ENCODE measurements around the gene RBP2. TPM values are rescaled to one million over a fixed set of nuclear protein-coding genes. Genes with fewer than 3 reads are reported as not detected.

Gene RBP2
- total RNA-seq, 2 donors from 2014 or later, result not detected

DNA sequence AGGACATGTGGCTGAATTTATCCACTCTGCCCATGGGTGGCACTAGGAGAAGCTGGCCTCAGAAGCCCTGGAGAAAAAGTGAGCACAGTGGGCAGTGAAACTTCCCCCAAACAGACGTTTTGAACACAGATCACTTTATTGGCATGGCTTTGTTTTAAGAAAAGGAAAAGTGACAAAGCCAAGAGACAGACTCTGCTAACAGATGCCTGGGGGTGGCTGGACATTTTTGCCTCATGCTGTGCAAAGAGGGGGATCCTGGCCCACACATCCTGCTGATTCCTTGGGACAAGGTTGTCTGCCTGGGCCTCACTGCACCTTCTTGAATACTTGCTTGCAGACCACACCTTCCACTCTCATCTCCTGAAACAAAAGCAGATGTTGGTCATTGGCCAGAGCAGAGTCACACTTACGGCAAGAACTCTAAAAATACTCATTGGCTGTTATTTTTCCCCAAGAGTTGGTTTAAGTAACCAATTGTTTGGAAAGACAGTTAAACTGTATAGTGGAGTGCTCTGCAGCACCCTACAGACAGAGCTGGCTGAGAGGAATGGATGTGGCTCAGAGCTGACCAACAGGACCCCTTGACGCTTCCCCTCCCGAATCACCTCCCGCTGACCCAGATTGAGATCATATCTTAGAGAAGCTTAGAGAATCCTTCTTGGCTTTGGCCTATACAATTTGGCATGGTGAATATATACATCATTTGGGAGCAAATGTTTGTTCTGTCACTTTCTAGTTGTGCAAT lies 41.2 kb upstream of the RBP2 start:
- no peak for DNase-seq (ENCODE audit: low spot score)
- TF ChIP-seq CTCF (IDR thresholded peaks at IDR 0.05), result no peak
- no peaks in the 10 kb centered on the region for H3K27me3 ChIP-seq (replicated peaks; ENCODE audit: insufficient read depth)
- H3K4me3 ChIP-seq, result no peak overlapping the region
- no peak overlapping the region for H3K27ac ChIP-seq
- H3K36me3 ChIP-seq, result no peaks in the 10 kb centered on the region
- H3K9me3 ChIP-seq, result no peaks in the 10 kb centered on the region
- peaks cover 0 to 13% of the 10 kb centered on the region in 2 donors for H3K4me1 ChIP-seq (ENCODE audit: control insufficient read depth in 1 of 2, low read depth in 2 of 2)
- no peak for ATAC-seq (ENCODE audit: insufficient number of reproducible peaks, low FRiP score, low read depth)

DNA sequence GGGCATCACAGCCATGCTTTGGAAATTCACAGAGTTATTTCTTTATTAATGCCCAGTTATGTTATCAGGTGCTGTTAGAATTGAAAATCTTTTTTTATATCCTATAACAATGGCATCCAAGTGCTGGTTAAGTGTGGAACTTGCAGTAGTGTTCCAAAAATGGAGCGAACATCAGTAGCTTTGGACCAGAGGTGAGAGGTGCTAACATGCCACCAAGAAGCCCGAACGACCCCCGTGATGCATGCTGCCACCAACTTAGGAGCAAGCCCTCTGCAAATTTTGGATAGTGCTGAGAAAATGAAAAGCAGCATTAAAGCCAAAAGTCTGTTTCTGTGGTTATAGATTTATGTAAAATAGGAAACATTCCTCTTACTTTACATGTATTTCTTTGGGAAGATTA lies 38.4 kb upstream of the RBP2 start:
- Histone ChIP-seq H3K27ac (no peak overlapping the region), H3K9me3 (no peaks in the 10 kb centered on the region)

DNA sequence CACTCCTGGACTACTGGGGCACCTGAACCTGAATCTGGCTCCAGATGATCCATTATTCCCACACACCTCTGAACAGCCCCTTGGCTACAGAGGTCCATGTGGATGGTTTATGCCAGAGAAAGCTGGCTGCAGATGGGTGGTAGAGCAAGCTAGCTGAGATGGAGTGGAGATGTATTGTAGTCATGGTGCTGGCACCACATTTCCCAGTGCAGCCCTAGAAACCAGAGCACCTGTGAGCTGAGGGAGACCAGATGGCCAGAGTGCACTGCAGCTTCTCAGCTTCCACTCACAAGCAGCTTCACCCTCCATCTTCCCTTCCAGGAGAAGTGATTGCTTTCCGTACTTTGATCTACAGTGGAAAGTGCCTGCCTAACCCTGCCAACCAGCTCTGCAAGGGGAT lies 33.3 kb upstream of the RBP2 start:
- no peak for TF ChIP-seq CTCF (IDR thresholded peaks at IDR 0.05)
- H3K27me3 ChIP-seq (replicated peaks; ENCODE audit: insufficient read depth), result no peaks in the 10 kb centered on the region
- ATAC-seq (ENCODE audit: insufficient number of reproducible peaks, low FRiP score, low read depth) (no peak), DNase-seq (ENCODE audit: low spot score) (no peak)
- no peaks in the 10 kb centered on the region for H3K36me3 ChIP-seq
- H3K4me3 ChIP-seq, result no peak overlapping the region
- no peak overlapping the region for H3K27ac ChIP-seq
- no peaks in the 10 kb centered on the region for H3K9me3 ChIP-seq
- H3K4me1 ChIP-seq (ENCODE audit: control insufficient read depth in 1 of 2, low read depth in 2 of 2), result no peaks in the 10 kb centered on the region

More for the DNA sequence above, 38.4 kb upstream of the RBP2 start:
- ATAC-seq (ENCODE audit: insufficient number of reproducible peaks, low FRiP score, low read depth) (no peak), DNase-seq (ENCODE audit: low spot score) (no peak)
- no peaks in the 10 kb centered on the region for H3K36me3 ChIP-seq
- no peak for TF ChIP-seq CTCF (IDR thresholded peaks at IDR 0.05)
- H3K27me3 ChIP-seq (replicated peaks; ENCODE audit: insufficient read depth), result no peaks in the 10 kb centered on the region
- H3K4me1 ChIP-seq (ENCODE audit: control insufficient read depth in 1 of 2, low read depth in 2 of 2), result peaks cover 0 to 13% of the 10 kb centered on the region in 2 donors
- no peak overlapping the region for H3K4me3 ChIP-seq

- no peak for TF ChIP-seq CTCF (IDR thresholded peaks at IDR 0.05)
- Histone ChIP-seq H3K27me3 (replicated peaks; ENCODE audit: insufficient read depth) (no peaks in the 10 kb centered on the region), H3K4me1 (ENCODE audit: control insufficient read depth in 1 of 2, low read depth in 2 of 2) (no peaks in the 10 kb centered on the region), H3K4me3 (no peak overlapping the region), H3K9me3 (no peaks in the 10 kb centered on the region), H3K36me3 (no peaks in the 10 kb centered on the region), H3K27ac (no peak overlapping the region)
- DNase-seq (ENCODE audit: low spot score), result no peak
- ATAC-seq (ENCODE audit: insufficient number of reproducible peaks, low FRiP score, low read depth), result no peak
Observed at GRCh38 chr3:139506766-139507165, 30.4 kb upstream of the RBP2 start.

DNA sequence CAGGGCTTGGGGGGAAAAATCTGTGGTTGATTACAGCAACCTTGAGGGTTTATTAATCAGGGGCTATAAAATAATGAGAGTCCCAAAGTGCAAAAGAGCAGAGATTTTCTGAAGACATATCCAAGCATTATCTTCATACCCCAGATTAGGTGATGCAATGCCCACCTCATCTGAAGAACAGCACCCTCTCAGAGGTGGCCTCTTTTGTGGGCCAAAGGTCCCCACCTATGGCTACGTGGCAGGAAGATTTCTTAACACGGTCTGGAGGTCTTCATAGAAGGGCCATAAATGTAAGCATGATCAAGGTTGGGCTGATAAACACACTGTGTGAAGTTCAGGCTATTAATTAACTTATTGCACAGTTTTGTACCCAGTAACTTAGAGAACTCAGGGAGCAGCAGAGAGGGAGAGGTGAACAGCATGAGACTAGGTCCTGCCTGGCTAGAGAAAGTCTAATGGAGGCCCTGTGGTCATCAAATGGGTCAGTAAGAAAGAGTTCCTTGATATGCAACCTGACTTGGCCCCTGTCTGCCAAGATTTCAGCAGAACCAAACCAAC lies 29.6 kb upstream of the RBP2 start:
- H3K27me3 ChIP-seq (replicated peaks; ENCODE audit: insufficient read depth), result no peaks in the 10 kb centered on the region
- ATAC-seq (ENCODE audit: insufficient number of reproducible peaks, low FRiP score, low read depth) (no peak), DNase-seq (ENCODE audit: low spot score) (no peak)
- H3K36me3 ChIP-seq, result no peaks in the 10 kb centered on the region
- no peaks in the 10 kb centered on the region for H3K4me1 ChIP-seq (ENCODE audit: control insufficient read depth in 1 of 2, low read depth in 2 of 2)
- H3K4me3 ChIP-seq, result no peak overlapping the region
- no peaks in the 10 kb centered on the region for H3K9me3 ChIP-seq
- TF ChIP-seq CTCF (IDR thresholded peaks at IDR 0.05), result no peak
- no peak overlapping the region for H3K27ac ChIP-seq

Data from thoracic aorta (tissue), 2 donors.